Motor neuron (in vitro differentiated cells): ENCODE measurements around the gene DNAJB8. TPM values are rescaled to one million over a fixed set of nuclear protein-coding genes. Genes with fewer than 3 reads are reported as not detected.

Experiments used
- ATAC-seq, 8 experiments: fragments of 200-7000 bp; cut with Tn5 transposase; replicated peaks in 6 of 8; 2 replicates each; pipeline ENCODE4 v1.8.0; 2021; ENCODE audit warnings: mild to moderate bottlenecking in 8 of 8, moderate library complexity in 8 of 8
- H3K27ac ChIP-seq, 2 donors: fragments of 250-450 bp; sonication (Bioruptor Pico); 2 replicates each; pipeline ENCODE4 v1.9.0; 2021; ENCODE audit warnings: antibody characterized with exemption in 2 of 2, mild to moderate bottlenecking in 2 of 2, moderate library complexity in 1 of 2
- H3K4me1 ChIP-seq, 2 donors: fragments of 250-450 bp; sonication (Bioruptor Pico); replicated peaks in 1 of 2; 2 replicates each; pipeline ENCODE4 v1.6.1; 2021; ENCODE audit warnings: antibody characterized with exemption in 2 of 2, mild to moderate bottlenecking in 2 of 2, moderate library complexity in 1 of 2
- H3K4me3 ChIP-seq, 5 donors: fragments of 250-450 bp; sonication (Bioruptor Pico); 2 replicates each; pipeline ENCODE4 v1.9.0; 2021; ENCODE audit warnings: antibody characterized with exemption in 5 of 5, mild to moderate bottlenecking in 5 of 5, moderate library complexity in 4 of 5
- WGBS, 10 experiments: fragments of 450-650 bp; shearing (Covaris generic); methylation state at CpG; one replicate each; pipeline ENCODE4 v1.0.0; 2022; 5-methylcytosine and 5-hydroxymethylcytosine counted together
- in situ Hi-C, 9 experiments: fragments of 400-800 bp; cut with MboI; loops; one replicate each; pipeline ENCODE4 v1.15.0; 2021; ENCODE audit warnings: low sequenced_read_pairs in 9 of 9, low pct_unique_long_range_greater_than_20kb in 2 of 9; ENCODE audit not compliant: unreplicated experiment in 9 of 9
- total RNA-seq, 8 experiments: library from RNA; unstranded; fragments of 300-600 nt; gene quantifications; 2 replicates each; pipeline versions ENCODE4 v1.2.3 to v1.2.4, GENCODE V29; 2022

DNAJB8 gene
- total RNA-seq, 8 experiments from 2014 or later = under 0.01 to 0.90 (median 0.22) TPM; not detected in 1

GRCh38 chr3:128442949-128443348 is 23.7 kb downstream of the DNAJB8 start:
- 60 to 95% (median 76%) methylated on average over 1 to 6 of the region's 6 CpGs; no CpG with 5 or more reads in 2 of the 10 experiments for WGBS, 10 experiments
- Histone ChIP-seq H3K27ac (no peak overlapping the region), H3K4me3 (no peak overlapping the region), H3K4me1 (no peaks in the 10 kb centered on the region)
- in situ Hi-C loops = loop anchor here in 2 of 9 experiments (25.0 kb wide), 2 partner anchors 144 to 169 kb away; no protein-coding TSS in a partner anchor
- no peak for ATAC-seq

GRCh38 chr3:128442070-128442469 is 24.6 kb downstream of the DNAJB8 start:
- 18 to 75% methylated on average over 4 of the region's 7 CpGs; no CpG with 5 or more reads in 8 of the 10 experiments for WGBS, 10 experiments
- ATAC-seq = no peak
- Histone ChIP-seq H3K4me3 (no peak overlapping the region), H3K27ac (no peak overlapping the region), H3K4me1 (no peaks in the 10 kb centered on the region)
- in situ Hi-C loops = loop anchor here in 2 of 9 experiments (25.0 kb wide), 2 partner anchors 145 to 170 kb away; no protein-coding TSS in a partner anchor

GRCh38 chr3:128439226-128439625 is 27.5 kb downstream of the DNAJB8 start:
- Histone ChIP-seq H3K27ac (no peak overlapping the region), H3K4me3 (no peak overlapping the region), H3K4me1 (peaks cover under 1 to 3% of the 10 kb centered on the region in 2 donors)
- 0 to 33% (median 22%) methylated on average over 1 of the region's 3 CpGs; no CpG with 5 or more reads in 7 of the 10 experiments for WGBS, 10 experiments
- in situ Hi-C loops = loop anchor here in 2 of 9 experiments (25.0 kb wide), 2 partner anchors 148 to 173 kb away; no protein-coding TSS in a partner anchor
- ATAC-seq = peak in 1 of 8 experiments; percentile 69

DNA sequence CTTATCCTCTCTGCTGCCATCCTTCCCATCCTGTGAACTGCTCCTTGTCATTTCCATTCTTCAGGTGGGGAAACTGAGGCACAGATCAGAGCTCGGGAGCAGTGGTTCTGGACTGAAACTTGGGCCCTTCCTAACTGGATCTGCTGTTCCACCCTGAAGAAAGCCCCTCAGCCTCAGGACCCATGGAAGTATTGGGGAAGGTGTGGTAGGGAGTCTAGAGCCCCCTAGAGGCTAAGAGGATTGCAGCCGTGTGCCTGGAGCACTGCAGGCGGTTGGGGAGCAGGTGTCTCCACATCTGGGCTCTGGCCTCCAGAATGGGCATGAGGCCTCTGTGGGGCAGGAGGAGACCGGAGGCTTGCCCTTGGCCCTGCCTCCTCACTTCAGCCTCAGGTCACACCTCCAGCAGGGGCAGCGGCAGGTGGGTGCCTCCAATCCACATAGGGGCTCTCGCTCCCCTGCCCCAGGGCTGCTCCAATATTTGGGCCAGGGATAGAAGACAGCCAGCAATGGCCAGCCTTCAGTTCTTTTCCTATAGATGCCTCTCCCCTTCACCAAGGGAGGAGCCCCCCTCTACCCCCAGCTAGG is 28.1 kb downstream of the DNAJB8 start:
- 35 to 100% (median 70%) methylated on average over 1 to 2 of the region's 6 CpGs; no CpG with 5 or more reads in 7 of the 10 experiments for WGBS, 10 experiments
- Histone ChIP-seq H3K4me1 (peaks cover 5% of the 10 kb centered on the region in 2 donors), H3K27ac (no peak overlapping the region), H3K4me3 (no peak overlapping the region)
- in situ Hi-C loops = loop anchor here in 2 of 9 experiments (25.0 kb wide), 2 partner anchors 149 to 174 kb away; no protein-coding TSS in a partner anchor
- ATAC-seq = peak in 1 of 8 experiments; percentile 28

DNA sequence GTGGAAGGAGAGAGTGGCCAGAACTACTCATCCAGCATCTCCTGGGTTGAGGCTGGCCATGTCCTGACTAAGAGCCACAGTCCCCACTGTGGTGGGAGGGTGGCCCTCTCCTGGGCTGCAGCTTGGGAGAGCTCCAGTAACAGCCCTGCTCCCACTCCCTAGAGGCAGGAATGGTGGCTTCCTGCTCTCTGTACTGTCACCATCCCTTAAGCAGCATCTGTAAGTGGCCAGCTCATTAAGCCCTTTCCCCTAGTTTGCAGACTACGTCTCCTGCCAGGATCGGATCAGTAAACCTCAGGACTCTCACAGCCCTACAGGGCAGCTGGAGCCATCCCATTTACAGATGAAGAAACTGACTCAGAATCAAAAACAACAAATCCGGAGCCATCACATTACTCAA is 30.5 kb downstream of the DNAJB8 start:
- 33 to 80% (median 77%) methylated on average over 1 to 3 of the region's 3 CpGs; no CpG with 5 or more reads in 5 of the 10 experiments for WGBS, 10 experiments
- no peak overlapping the region for H3K27ac ChIP-seq
- H3K4me3 ChIP-seq = no peak overlapping the region
- ATAC-seq = no peak
- in situ Hi-C loops = loop anchor here in 2 of 9 experiments (25.0 kb wide), 2 partner anchors 151 to 176 kb away; no protein-coding TSS in a partner anchor
- peaks cover 13 to 19% of the 10 kb centered on the region in 2 donors for H3K4me1 ChIP-seq

DNA sequence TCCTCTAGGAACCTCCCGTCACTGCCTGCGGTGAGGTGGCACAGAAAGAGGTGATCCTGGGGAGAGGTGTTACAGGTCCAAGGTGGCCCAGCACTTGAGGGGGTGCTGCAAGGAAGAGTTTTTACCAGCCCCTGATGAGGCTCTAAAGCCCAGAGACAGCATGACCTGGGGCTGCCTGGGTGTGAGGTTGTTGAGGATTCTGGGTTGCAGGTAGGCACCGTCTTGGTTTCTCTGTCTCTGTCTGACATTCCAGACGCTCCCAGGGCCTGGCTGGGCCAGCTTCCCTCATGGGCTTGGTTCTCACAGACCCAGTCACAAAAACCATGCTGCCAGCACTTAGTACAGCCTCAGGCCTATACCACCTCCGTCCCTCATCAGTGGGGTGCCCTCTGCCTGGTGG is 31.1 kb downstream of the DNAJB8 start:
- no peak overlapping the region for H3K4me3 ChIP-seq
- 72 to 100% (median 80%) methylated on average over 1 to 3 of the region's 5 CpGs; no CpG with 5 or more reads in 7 of the 10 experiments for WGBS, 10 experiments
- in situ Hi-C loops = loop anchor here in 2 of 9 experiments (25.0 kb wide), 2 partner anchors 152 to 177 kb away; no protein-coding TSS in a partner anchor
- H3K4me1 ChIP-seq = peaks cover 13 to 19% of the 10 kb centered on the region in 2 donors
- ATAC-seq = no peak
- no peak overlapping the region for H3K27ac ChIP-seq

DNA sequence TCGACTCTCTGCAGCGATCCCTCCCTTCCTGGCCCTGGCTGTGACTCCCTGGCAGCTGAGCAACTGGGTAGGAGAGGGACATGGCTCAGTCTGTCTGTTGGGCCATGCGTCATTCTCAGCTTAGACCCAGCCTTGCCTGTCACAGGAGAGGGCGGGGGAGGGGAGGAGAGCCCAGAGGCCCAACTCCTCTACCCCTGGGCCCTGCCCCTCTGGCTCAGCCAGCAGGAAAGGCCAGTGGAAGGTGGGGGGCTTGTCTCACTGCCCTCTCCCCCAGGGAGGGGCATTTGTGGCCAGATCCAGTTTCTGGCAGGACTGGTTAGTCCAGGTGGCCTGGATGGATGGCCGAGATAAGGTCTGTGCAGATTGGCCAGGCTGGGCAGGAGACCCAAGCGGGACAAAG is 31.6 kb downstream of the DNAJB8 start:
- WGBS, 10 experiments = 50 to 63% (median 62%) methylated on average over 1 to 4 of the region's 6 CpGs; no CpG with 5 or more reads in 7 of the 10 experiments
- in situ Hi-C loops = loop anchor here in 2 of 9 experiments (25.0 kb wide), 2 partner anchors 152 to 177 kb away; no protein-coding TSS in a partner anchor
- peak in 4 of 8 experiments; percentile 15 to 43 (median 34) for ATAC-seq
- Histone ChIP-seq H3K4me3 (no peak overlapping the region), H3K27ac (no peak overlapping the region), H3K4me1 (peaks cover 13 to 19% of the 10 kb centered on the region in 2 donors)

- 69 to 88% (median 83%) methylated on average over 1 to 2 of the region's 2 CpGs; no CpG with 5 or more reads in 7 of the 10 experiments for WGBS, 10 experiments
- peaks cover 13 to 19% of the 10 kb centered on the region in 2 donors for H3K4me1 ChIP-seq
- no peak for ATAC-seq
- in situ Hi-C loops = loop anchor here in 2 of 9 experiments (25.0 kb wide), 2 partner anchors 153 to 178 kb away; no protein-coding TSS in a partner anchor
- no peak overlapping the region for H3K27ac ChIP-seq
- H3K4me3 ChIP-seq = no peak overlapping the region
Measured at GRCh38 chr3:128434524-128434923, 32.2 kb downstream of the DNAJB8 start.

DNA sequence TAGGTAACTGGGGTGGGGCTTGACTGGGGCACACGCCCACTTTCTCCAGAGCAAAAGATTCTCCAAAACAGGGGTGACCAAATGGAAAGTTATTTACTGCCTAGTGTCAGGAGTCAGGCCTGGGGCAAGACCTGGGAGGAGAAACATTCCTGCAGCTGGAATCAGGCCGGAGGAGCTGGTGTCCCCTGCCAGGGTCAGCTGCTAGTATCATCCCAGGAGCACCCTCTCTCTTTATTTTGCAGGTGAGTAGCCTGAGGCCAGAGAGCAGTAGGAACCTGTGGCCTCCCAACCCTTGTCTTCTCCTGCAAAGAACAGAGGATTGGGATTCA is 32.9 kb downstream of the DNAJB8 start:
- ATAC-seq = peak in 3 of 8 experiments; percentile 37 to 61 (median 50)
- WGBS, 10 experiments = 0 to 80% (median 67%) methylated on average over 1 of the region's 2 CpGs; no CpG with 5 or more reads in 7 of the 10 experiments
- Histone ChIP-seq H3K27ac (no peak overlapping the region), H3K4me1 (peaks cover 13 to 19% of the 10 kb centered on the region in 2 donors), H3K4me3 (no peak overlapping the region)
- in situ Hi-C loops = loop anchor here in 2 of 9 experiments (25.0 kb wide), 2 partner anchors 154 to 178 kb away; no protein-coding TSS in a partner anchor

GRCh38 chr3:128432971-128433836 is 33.5 kb downstream of the DNAJB8 start:
- H3K4me1 ChIP-seq = peaks cover 13 to 19% of the 10 kb centered on the region in 2 donors
- peak overlapping the region; percentile 20 to 33 (median 25) for H3K4me3 ChIP-seq
- no peak overlapping the region for H3K27ac ChIP-seq
- in situ Hi-C loops = loop anchor here in 2 of 9 experiments (25.0 kb wide), 2 partner anchors 154 to 179 kb away; no protein-coding TSS in a partner anchor
- WGBS, 10 experiments = 80% methylated on average over 2 of the region's 53 CpGs; no CpG with 5 or more reads in 9 of the 10 experiments
- ATAC-seq = peak; percentile 36 to 89 (median 84)

GRCh38 chr3:128432301-128432970 is 34.3 kb downstream of the DNAJB8 start:
- WGBS, 10 experiments = 3 to 33% (median 18%) methylated on average over 3 to 14 of the region's 43 CpGs; no CpG with 5 or more reads in 6 of the 10 experiments
- in situ Hi-C loops = loop anchor here in 2 of 9 experiments (25.0 kb wide), 2 partner anchors 155 to 180 kb away; no protein-coding TSS in a partner anchor
- H3K4me3 ChIP-seq = peak overlapping the region; percentile 20 to 33 (median 25)
- peaks cover 13 to 19% of the 10 kb centered on the region in 2 donors for H3K4me1 ChIP-seq
- H3K27ac ChIP-seq = peak overlapping the region in 1 of 2 donors; percentile 13
- ATAC-seq = peak in 6 of 8 experiments; percentile 8 to 50 (median 40)
